H7 (cell line): Measurements from ENCODE around the gene KIRREL3. TPM values are rescaled to one million over a fixed set of nuclear protein-coding genes. Genes with fewer than 3 reads are reported as not detected.
A peak's percentile ranks its signal among the peaks of the same experiment; 100 is the strongest.

Source experiments
- DNase-seq: peaks from one replicate; pipeline ENCODE4 v3.0.0; 2012
- H3K27me3 ChIP-seq: 2 replicates; pipeline ENCODE4 v1.6.0; 2011; ENCODE audit warnings: mild to moderate bottlenecking, low read length; ENCODE audit not compliant: control insufficient read depth, insufficient read depth
- H3K36me3 ChIP-seq: replicated peaks from 2 replicates; pipeline ENCODE4 v1.5.1; 2011; ENCODE audit warnings: low read length; ENCODE audit not compliant: control insufficient read depth, insufficient read depth
- H3K4me3 ChIP-seq: 2 replicates; pipeline ENCODE4 v1.5.1; 2011; ENCODE audit warnings: low read depth, mild to moderate bottlenecking, control low read depth, low read length, moderate library complexity; ENCODE audit not compliant: insufficient read depth
- total RNA-seq: library from RNA; depleted of rRNA; stranded (reverse); fragments of >200 nt; shearing (Covaris generic); gene quantifications from 2 replicates; pipeline ENCODE4 v1.2.3, GENCODE V29; 2014

KIRREL3 gene
- total RNA-seq, 1 experiment from 2014 or later, result 0.10 TPM

DNA sequence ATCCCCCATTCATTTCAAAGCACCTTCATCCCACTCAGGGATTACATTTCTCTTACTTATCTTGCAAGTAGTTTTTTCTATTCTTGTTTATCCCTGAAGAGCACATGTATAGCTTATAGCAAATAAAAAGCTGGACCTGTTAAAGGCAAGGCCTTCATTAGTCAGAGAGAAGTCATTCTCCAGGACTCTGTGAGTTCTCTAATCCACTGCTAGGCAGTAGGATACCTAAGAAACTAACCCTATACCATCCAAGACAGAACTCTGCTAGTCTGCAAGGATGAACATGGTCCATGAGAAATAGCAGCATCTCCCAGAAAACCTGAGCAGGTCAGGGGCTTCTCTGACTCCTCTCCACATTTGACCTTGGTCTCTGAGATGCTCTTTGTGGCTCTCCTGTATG, 104.5 kb downstream of the KIRREL3 start:
- no peak overlapping the region for H3K4me3 ChIP-seq
- H3K36me3 ChIP-seq, result no peaks in the 10 kb centered on the region
- no peak for DNase-seq
- H3K27me3 ChIP-seq, result no peaks in the 10 kb centered on the region

DNA sequence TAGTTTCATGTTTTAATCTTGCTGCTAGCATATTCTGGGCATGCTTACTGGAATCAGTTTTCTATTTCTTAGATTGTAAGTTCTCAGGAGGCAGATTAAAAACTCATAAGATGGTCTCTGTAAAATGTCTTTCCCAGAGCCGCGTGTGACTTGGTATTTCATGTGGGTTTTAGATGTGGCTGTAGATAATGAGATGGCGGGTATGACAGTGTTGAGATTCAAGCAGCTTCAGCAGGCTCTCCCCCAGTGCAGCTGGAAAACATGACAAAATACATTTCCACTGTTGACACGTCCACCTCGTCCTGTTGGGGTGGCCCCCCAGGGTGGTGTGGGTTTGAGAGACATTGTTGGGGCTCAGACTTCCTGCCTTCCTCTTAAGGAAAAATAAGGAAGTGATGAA, 106.8 kb downstream of the KIRREL3 start:
- Histone ChIP-seq H3K27me3 (no peaks in the 10 kb centered on the region), H3K4me3 (no peak overlapping the region), H3K36me3 (no peaks in the 10 kb centered on the region)
- DNase-seq, result no peak

- no peaks in the 10 kb centered on the region for H3K36me3 ChIP-seq
- no peak for DNase-seq
- no peak overlapping the region for H3K4me3 ChIP-seq
- H3K27me3 ChIP-seq, result no peaks in the 10 kb centered on the region
These were observed 107.8 kb downstream of the KIRREL3 start for GRCh38 chr11:126892756-126893155.

GRCh38 chr11:126891556-126892217, 108.9 kb downstream of the KIRREL3 start:
- Histone ChIP-seq H3K36me3 (no peaks in the 10 kb centered on the region), H3K4me3 (no peak overlapping the region), H3K27me3 (no peaks in the 10 kb centered on the region)
- no peak for DNase-seq

DNA sequence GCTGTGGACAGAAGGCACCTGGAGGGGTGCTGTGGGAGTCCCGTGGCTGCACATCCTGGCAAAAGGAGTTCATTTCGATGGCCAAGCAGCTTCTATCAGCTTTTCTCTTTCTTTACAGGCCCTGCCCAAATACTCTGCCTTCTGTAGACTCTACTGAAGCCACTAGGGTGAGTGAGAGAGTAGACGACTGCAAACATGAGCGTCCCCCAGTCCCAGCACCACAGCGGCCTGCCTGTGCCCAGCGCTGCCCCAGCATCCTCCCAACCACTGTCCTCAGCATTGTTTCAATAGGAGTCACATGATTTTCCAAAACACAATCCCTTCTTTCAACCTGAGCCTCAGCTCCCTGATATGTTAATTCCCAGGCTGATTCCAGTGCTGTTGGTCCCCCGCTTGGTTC, 110.0 kb downstream of the KIRREL3 start:
- DNase-seq, result peak; percentile 58
- H3K4me3 ChIP-seq, result no peak overlapping the region
- H3K27me3 ChIP-seq, result no peaks in the 10 kb centered on the region
- no peaks in the 10 kb centered on the region for H3K36me3 ChIP-seq

GRCh38 chr11:126888115-126888712, 112.4 kb downstream of the KIRREL3 start:
- no peak overlapping the region for H3K4me3 ChIP-seq
- DNase-seq, result no peak

DNA sequence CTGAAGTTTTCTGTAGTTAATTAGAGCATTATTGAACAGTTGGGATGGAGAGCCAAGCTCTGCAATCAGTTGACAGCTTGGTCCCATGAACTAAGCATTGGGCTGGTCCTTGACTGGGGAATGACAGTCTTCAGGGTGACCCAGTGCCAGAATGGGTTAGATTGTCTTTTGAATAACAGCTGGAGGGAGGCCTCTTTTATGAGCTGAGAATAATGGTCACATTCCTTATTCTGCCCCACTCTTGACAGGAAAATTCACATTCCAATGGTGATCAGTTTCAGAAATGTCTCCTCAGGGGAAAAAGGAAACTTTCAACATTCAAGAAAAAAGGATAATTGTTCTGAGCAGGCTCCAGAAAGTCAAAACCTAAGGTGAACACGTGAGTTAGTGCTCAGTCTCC, 113.9 kb downstream of the KIRREL3 start:
- Histone ChIP-seq H3K36me3 (no peaks in the 10 kb centered on the region), H3K27me3 (no peaks in the 10 kb centered on the region), H3K4me3 (no peak overlapping the region)
- DNase-seq, result no peak

More at GRCh38 chr11:126888115-126888712, 112.4 kb downstream of the KIRREL3 start:
- Histone ChIP-seq H3K27me3 (no peaks in the 10 kb centered on the region), H3K36me3 (no peaks in the 10 kb centered on the region)

DNA sequence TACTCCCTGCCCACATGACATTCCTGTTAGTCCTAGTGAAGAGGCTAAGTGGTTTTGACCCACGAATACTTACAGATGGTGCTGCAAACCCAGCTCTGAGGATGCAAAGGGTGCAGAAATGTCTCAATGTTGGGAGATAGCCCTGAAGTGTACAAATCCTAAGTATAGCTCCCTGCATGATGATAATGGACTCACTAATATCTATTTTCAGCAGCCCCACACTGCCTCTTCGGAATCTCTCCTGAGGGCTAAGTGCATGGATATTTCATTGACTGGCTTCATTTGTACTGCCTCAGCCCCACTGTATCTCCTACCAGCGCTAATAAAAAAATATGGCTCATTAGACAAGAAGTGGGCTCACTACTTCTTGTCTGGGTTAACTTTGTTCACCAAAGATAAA, 114.5 kb downstream of the KIRREL3 start:
- H3K4me3 ChIP-seq, result no peak overlapping the region
- H3K36me3 ChIP-seq, result no peaks in the 10 kb centered on the region
- no peak for DNase-seq
- no peaks in the 10 kb centered on the region for H3K27me3 ChIP-seq

DNA sequence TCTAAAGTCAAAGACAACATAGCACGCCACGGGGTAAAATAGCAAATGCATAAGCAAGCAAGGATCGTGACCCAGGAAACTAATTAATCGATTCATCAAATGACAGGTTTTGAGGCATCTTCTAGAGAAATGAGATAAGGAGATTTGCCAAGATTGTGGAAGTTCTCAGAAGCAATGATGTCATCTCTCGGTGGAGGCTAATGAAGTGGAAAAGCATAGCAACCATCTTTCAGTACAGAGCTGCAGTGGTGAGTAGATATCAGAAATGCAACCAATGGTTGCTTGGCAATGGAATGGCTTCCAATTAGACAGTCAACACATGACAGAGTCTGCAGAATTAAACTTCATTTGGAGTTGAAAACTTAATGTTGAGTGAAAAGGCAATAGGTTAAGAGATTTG, 116.0 kb downstream of the KIRREL3 start:
- Histone ChIP-seq H3K27me3 (no peaks in the 10 kb centered on the region), H3K4me3 (no peak overlapping the region), H3K36me3 (no peaks in the 10 kb centered on the region)
- no peak for DNase-seq

DNA sequence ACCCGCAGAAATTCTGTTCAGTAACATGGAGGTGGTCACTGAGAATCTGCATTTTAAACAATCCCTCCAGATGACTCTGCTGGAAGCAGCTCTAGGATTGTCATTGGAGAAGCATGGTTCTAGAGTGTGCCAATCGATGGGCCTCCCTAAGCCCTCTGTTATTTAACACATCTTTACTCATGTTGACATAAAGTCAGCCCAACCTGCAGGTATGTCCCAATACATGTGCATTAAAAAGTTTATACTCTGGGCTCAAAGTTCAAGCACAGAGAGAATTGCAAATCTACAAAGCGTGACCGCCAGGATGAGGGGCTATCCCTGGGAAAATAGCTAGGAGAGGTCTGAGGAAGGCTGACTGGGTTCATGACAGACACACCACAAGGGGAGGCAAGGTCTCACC, 116.4 kb downstream of the KIRREL3 start:
- no peaks in the 10 kb centered on the region for H3K36me3 ChIP-seq
- H3K27me3 ChIP-seq, result no peaks in the 10 kb centered on the region
- DNase-seq, result no peak
- no peak overlapping the region for H3K4me3 ChIP-seq

DNA sequence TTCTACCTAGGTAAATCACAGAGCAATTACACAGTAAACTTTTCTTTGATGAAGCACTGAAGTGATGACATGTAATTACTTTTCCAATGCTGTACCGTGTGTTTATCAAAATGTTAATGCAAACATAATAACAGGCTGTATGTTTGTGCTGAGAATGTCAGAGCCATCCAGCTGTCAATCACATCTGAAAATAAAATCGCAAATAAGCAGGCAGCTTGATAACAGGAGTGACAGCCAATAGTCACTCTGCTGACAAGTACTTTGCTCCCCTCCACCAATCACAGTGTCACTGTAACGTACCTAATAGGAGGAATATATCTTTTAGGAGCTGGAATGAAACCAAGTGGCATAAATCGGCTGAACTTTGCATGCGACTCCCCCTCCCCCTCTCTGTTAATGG, 119.7 kb downstream of the KIRREL3 start:
- no peaks in the 10 kb centered on the region for H3K36me3 ChIP-seq
- no peak for DNase-seq
- H3K27me3 ChIP-seq, result no peaks in the 10 kb centered on the region
- no peak overlapping the region for H3K4me3 ChIP-seq

- no peak overlapping the region for H3K4me3 ChIP-seq
- DNase-seq, result no peak
- no peaks in the 10 kb centered on the region for H3K27me3 ChIP-seq
- H3K36me3 ChIP-seq, result no peaks in the 10 kb centered on the region
These were observed 121.1 kb downstream of the KIRREL3 start for GRCh38 chr11:126879516-126879915.

GRCh38 chr11:126878913-126879482, 121.6 kb downstream of the KIRREL3 start:
- DNase-seq, result no peak
- Histone ChIP-seq H3K27me3 (no peaks in the 10 kb centered on the region), H3K4me3 (no peak overlapping the region), H3K36me3 (no peaks in the 10 kb centered on the region)

DNA sequence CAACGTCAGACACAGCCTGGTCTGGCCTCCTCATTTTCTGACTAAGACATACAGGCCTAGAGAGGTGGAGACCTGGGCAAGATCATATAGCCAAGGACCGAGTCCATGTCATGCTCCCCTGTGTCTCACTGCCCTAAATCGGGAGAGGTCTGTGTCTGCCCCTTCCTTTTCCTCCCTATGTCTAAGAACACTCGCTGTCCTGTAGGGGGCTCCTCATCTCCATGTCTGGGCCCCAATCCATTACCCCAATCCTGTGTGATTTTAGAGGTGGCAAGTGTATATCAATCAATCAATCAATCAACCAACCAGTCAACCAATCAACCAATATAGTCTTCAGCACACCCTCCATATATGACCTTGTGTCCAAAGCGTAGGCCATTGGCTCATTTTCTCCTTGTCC, 125.7 kb downstream of the KIRREL3 start:
- peak; percentile 64 for DNase-seq
- Histone ChIP-seq H3K4me3 (no peak overlapping the region), H3K27me3 (no peaks in the 10 kb centered on the region), H3K36me3 (no peaks in the 10 kb centered on the region)

GRCh38 chr11:126874276-126874675, 126.3 kb downstream of the KIRREL3 start:
- no peak overlapping the region for H3K4me3 ChIP-seq
- no peaks in the 10 kb centered on the region for H3K27me3 ChIP-seq
- no peaks in the 10 kb centered on the region for H3K36me3 ChIP-seq
- DNase-seq, result no peak
